ENCODE data around the gene THOC6. TPM values are rescaled to one million over a fixed set of nuclear protein-coding genes. Genes with fewer than 3 reads are reported as not detected.
A peak's percentile ranks its signal among the peaks of the same experiment; 100 is the strongest.

Gene THOC6
- total RNA-seq, 4 donors from 2014 or later: 10.1 to 42.8 (median 17.6) TPM

GRCh38 chr16:3042376-3042775, 18.5 kb downstream of the THOC6 start:
- DNase-seq: no peak
- TF ChIP-seq POLR2A (IDR thresholded peaks at IDR 0.05) (no peak), CTCF (IDR thresholded peaks at IDR 0.05) (no peak), POLR2AphosphoS5 (IDR thresholded peaks at IDR 0.05) (no peak), EP300 (IDR thresholded peaks at IDR 0.05; ENCODE audit: low read depth) (no peak)
- 78 to 93% methylated on average over 2 to 3 of the region's 3 CpGs for WGBS, 2 donors (ENCODE audit: low coverage in 1 of 2)
- Histone ChIP-seq H3K27me3 (peaks cover 74% of the 10 kb centered on the region), H3K4me3 (no peak overlapping the region), H3K9me3 (no peaks in the 10 kb centered on the region), H3K36me3 (no peaks in the 10 kb centered on the region), H3K27ac (no peak overlapping the region), H3K4me1 (peaks cover 0 to 37% (median 31%) of the 10 kb centered on the region in 4 donors)
- intact Hi-C loops (cut with DNase I; ENCODE audit: low total_unique reads) (no loop called here), in situ Hi-C loops (cut with MboI; ENCODE audit: low pct_ligation_motif_present in 1 of 4, low pct_unique_long_range_greater_than_20kb in 1 of 4, low sequenced_read_pairs in 3 of 4) (loop anchor here in 1 of 4 donors (25.0 kb wide), 1 partner anchor 95 kb away; the partner anchor contains the start of gene ZNF213)

GRCh38 chr16:3044708-3045107, 20.9 kb downstream of the THOC6 start:
- H3K9me3 ChIP-seq: no peaks in the 10 kb centered on the region
- intact Hi-C loops (cut with DNase I; ENCODE audit: low total_unique reads) (no loop called here), in situ Hi-C loops (cut with MboI; ENCODE audit: low pct_ligation_motif_present in 1 of 4, low pct_unique_long_range_greater_than_20kb in 1 of 4, low sequenced_read_pairs in 3 of 4) (loop anchor here in 1 of 4 donors (25.0 kb wide), 1 partner anchor 93 kb away; the partner anchor contains the start of gene ZNF213)
- WGBS, 2 donors (ENCODE audit: low coverage in 1 of 2): 68 to 92% methylated on average over 4 to 6 of the region's 6 CpGs
- no peak overlapping the region for H3K4me3 ChIP-seq
- no peak overlapping the region for H3K27ac ChIP-seq
- no peaks in the 10 kb centered on the region for H3K36me3 ChIP-seq
- TF ChIP-seq POLR2AphosphoS5 (IDR thresholded peaks at IDR 0.05) (no peak), EP300 (IDR thresholded peaks at IDR 0.05; ENCODE audit: low read depth) (no peak), CTCF (IDR thresholded peaks at IDR 0.05) (no peak), POLR2A (IDR thresholded peaks at IDR 0.05) (no peak)
- no peak for DNase-seq
- H3K4me1 ChIP-seq: peaks cover 0 to 22% (median 21%) of the 10 kb centered on the region in 4 donors
- peaks cover 86% of the 10 kb centered on the region for H3K27me3 ChIP-seq

GRCh38 chr16:3045758-3046640, 22.2 kb downstream of the THOC6 start, which contains the start of gene MMP25:
TSS of gene MMP25 (plus strand) at chr16:3046561. CDS start at chr16:3046918, 357 bp downstream.
- DNase-seq: peak; percentile 37
- 2% methylated on average over 72 of the region's 86 CpGs; no CpG with 5 or more reads in 1 of the 2 donors for WGBS, 2 donors (ENCODE audit: low coverage in 1 of 2)
- H3K4me1 ChIP-seq: peaks cover 0 to 22% (median 21%) of the 10 kb centered on the region in 4 donors
- in situ Hi-C loops (cut with MboI; ENCODE audit: low pct_ligation_motif_present in 1 of 4, low pct_unique_long_range_greater_than_20kb in 1 of 4, low sequenced_read_pairs in 3 of 4) (loop anchor here in 1 of 4 donors (25.0 kb wide), 1 partner anchor 91 kb away; the partner anchor contains the start of gene ZNF213), intact Hi-C loops (cut with DNase I; ENCODE audit: low total_unique reads) (no loop called here)
- peak within 1 kb of the TSS in 3 of 4 donors; percentile 7 to 53 (median 25) for H3K4me3 ChIP-seq
- no peaks in the 10 kb centered on the region for H3K9me3 ChIP-seq
- no peak within 1 kb of the TSS for H3K27ac ChIP-seq
- no peak for TF ChIP-seq POLR2A (IDR thresholded peaks at IDR 0.05)
- TF ChIP-seq EP300 (IDR thresholded peaks at IDR 0.05; ENCODE audit: low read depth): no peak
- no peak for TF ChIP-seq POLR2AphosphoS5 (IDR thresholded peaks at IDR 0.05)
- no peak for TF ChIP-seq CTCF (IDR thresholded peaks at IDR 0.05)
- H3K27me3 ChIP-seq: peaks cover 87% of the 10 kb centered on the region
- no peaks in the 10 kb centered on the region for H3K36me3 ChIP-seq

Data from transverse colon (tissue), 4 donors.